ENCODE measurements around the gene MX2.

MX2 gene

DNA sequence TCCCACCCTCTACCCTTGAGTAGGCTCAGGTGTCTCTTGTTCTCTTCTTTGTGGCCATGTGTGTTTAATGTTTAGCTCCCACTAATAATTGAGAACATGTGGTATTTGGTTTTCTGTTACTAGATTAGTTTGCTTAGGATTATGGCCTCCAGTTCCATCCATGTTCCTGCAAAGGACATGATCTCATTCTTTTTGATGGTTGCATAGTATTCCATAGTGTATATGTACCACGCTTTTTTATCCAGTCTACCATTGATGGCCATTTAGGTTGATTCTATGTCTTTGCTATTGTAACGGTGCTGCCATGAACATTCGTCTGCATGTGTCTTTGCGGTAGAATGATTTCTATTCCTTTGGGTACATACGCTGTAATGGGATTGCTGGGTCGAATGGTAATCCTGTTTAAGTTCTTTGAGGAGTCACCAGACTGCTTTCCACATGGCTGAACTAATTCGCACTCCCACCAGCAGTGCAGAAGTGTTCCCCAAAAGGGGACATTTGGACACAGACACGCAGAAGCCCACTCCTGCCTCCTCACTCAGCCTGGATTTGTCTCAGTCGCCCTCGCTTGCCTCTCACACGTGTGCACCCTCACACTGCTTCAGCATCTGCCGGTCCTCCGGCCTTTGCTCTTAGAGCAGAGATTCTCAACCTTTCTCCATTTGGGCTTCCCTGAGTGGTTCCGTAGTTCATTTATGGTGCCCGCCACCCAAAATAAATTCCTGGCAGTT is 3.7 kb downstream of the MX2 start:
- H3K4me3 ChIP-seq (ENCODE audit: low read depth, low read length): no peak overlapping the region
- DNase-seq (ENCODE audit: low read depth): no peak

DNA sequence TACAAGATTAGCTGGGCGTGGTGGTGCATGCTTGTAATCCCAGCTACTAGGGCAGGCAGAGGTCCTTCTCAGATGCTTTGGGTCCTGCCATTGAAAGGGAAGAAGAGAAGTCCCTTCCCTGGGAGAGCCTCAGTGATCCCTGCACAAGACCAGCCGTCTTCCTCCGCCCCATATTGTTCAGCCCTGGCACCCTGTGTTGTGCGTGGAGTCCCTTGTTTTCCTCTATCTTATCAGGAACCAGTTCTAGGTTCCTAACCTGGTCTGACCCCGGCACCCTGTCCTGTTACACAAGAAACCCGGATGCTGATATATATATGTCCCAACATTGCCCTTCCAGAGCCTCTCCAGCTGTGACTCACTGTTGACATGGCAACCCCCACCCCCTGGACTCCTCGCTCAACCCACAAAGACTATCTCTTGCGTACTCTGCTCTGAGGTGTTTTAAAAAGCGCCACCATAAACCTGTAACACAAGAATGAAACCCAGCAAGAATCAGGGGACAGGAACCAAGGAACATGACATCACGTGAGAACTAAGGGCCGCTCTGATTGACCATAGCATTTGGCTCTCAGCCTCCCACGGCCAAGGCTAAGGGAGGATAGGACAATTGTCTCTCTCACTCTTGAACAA is 4.8 kb downstream of the MX2 start:
- DNase-seq (ENCODE audit: low read depth): no peak
- TF ChIP-seq, protein P1, sequence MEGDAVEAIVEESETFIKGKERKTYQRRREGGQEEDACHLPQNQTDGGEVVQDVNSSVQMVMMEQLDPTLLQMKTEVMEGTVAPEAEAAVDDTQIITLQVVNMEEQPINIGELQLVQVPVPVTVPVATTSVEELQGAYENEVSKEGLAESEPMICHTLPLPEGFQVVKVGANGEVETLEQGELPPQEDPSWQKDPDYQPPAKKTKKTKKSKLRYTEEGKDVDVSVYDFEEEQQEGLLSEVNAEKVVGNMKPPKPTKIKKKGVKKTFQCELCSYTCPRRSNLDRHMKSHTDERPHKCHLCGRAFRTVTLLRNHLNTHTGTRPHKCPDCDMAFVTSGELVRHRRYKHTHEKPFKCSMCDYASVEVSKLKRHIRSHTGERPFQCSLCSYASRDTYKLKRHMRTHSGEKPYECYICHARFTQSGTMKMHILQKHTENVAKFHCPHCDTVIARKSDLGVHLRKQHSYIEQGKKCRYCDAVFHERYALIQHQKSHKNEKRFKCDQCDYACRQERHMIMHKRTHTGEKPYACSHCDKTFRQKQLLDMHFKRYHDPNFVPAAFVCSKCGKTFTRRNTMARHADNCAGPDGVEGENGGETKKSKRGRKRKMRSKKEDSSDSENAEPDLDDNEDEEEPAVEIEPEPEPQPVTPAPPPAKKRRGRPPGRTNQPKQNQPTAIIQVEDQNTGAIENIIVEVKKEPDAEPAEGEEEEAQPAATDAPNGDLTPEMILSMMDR (IDR thresholded peaks at IDR 0.05; ENCODE audit: low read depth, low read length, missing control alignments): no peak
- peak overlapping the region; percentile 26; the same call in 1 of the 2 replicates for H3K4me3 ChIP-seq (ENCODE audit: low read depth, low read length)

More for the DNA sequence above, 3.7 kb downstream of the MX2 start:
- TF ChIP-seq, protein P1 (IDR thresholded peaks at IDR 0.05; ENCODE audit: low read depth, low read length, missing control alignments): no peak

DNA sequence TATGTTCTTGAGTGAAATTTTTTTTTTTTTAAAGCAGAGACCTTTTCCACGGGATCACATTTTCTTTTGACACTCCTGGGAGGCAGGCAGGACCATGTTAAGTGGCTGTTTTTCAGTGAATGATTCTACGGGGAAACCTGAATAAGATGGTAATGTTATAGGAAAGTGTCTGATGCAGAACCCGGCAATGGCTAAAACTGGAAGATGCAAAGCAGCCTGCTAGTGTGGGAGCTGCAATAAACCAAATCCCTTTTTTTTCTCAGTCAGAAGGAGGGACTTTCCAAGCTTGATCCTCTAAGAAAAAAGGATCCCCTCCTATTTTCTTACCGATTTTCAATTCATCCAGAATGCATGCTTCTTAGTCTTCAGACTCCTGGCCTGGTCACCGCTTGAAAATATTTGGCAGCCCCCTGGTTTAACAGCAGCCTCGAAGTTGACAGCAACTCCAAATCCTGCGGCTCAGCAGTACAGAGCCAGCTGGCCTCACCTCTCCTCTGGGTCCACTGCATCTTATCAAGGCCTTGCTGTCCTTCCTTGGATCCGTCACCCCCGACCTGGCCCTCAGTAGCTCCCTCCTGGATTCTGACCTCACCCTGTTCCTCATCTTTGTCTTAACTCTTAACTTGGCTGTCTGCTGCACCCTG is 5.6 kb downstream of the MX2 start:
- H3K4me3 ChIP-seq (ENCODE audit: low read depth, low read length): peak overlapping the region; percentile 26
- TF ChIP-seq, protein P1 (IDR thresholded peaks at IDR 0.05; ENCODE audit: low read depth, low read length, missing control alignments): no peak
- no peak for DNase-seq (ENCODE audit: low read depth)

DNA sequence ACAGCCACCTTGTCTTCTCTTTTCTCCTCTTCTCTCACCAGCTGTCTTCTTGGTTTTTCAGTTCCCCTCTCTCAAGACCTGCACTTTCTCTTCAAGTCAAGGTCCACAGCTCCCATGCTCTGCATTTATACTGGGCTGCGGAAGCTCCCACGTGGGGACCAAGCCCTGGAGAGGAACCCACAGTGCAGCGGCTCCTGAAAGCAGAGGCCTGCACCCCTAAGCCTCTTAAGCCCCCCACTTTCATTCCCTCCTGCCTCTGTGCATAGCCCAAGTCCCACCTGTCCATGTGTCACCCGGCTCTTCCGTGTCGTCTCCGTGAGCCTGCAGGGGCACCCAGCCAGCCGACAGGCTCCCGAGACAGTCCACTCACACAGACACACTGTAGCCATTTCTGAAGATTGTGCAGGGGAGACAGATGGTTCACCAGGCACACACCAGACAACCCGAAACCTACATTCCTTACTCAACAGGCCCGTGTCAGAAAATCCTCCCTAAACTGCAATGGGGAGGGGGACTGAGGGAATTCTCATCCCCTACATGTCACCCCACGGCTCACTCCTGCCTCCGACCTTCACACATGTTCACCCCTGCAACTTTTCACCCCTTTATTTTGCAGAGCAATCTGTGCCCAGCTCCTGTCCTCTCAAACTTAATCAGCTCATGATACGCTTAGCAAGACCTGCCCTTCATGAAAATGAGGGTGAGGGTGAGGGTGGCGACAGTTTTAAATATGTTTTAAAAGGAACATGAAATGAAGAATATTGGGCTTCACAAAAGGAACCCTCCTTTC is 6.3 kb downstream of the MX2 start:
- peak; percentile 81 for DNase-seq (ENCODE audit: low read depth)
- TF ChIP-seq, protein P1 (IDR thresholded peaks at IDR 0.05; ENCODE audit: low read depth, low read length, missing control alignments): no peak

DNA sequence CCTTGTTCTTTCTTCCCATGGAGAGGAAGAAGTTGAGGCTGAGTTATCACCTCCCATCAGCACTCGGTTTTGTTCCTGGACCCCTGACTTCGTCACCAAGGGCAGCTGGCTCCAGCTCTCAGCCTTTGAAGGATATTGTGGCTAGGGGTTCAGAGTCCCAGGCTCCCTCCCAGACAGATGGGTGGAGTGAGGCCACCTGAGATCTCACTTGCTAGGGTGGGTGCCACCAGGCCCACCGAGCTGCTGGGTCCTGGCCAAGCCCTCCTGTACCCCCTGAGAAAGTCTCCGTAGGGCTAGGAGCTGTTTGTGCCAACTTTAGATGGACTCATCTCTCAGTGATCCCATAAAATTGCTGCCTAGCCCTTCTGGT is 6.9 kb downstream of the MX2 start:
- H3K4me3 ChIP-seq (ENCODE audit: low read depth, low read length): peak overlapping the region; percentile 53; the same call in 1 of the 2 replicates
- DNase-seq (ENCODE audit: low read depth): no peak
- TF ChIP-seq, protein P1 (IDR thresholded peaks at IDR 0.05; ENCODE audit: low read depth, low read length, missing control alignments): no peak

More for the DNA sequence above, 6.3 kb downstream of the MX2 start:
- H3K4me3 ChIP-seq (ENCODE audit: low read depth, low read length): peak overlapping the region; percentile 26

DNA sequence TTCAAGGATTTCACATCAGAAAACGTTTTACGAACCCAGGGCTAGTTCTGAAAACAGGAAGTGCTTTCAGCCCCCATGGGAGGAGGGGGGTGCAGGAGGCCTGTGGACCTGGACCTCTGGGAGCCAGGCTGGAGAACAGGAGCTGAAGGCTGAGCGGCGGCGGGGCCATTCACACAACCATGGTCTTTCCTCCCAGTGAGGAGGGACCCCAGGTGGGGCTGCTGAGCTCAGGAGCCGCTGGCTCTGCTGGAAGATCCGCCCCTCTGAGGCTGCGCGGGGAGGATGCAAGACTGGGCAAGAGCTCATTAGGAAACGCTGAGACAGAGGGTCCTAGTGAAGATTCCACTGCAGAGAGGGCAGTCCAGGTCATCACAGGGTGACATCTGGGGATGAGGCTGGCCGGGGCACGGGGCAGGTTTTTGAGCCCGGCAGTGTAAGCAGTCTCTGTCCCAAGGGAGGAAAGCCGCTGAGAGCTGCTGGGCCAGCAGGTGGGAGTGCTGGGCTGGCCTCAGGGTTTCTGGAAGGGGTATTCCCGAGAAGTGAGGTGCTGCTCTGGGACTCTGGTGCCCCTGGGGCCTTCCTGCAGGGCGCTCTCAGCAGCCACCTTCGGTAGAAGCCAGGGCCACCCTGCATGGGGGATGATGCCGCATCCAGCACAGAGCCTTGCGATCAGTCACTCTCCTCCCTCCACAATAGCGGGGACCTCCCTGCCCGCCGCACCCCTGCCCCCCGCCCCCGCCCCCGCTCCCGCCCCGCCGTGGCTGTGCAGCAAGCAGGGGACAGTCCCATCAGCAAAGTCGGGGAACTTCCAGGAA is 7.5 kb downstream of the MX2 start:
- peak overlapping the region; percentile 53 for H3K4me3 ChIP-seq (ENCODE audit: low read depth, low read length)
- DNase-seq (ENCODE audit: low read depth): no peak
- TF ChIP-seq, protein P1 (IDR thresholded peaks at IDR 0.05; ENCODE audit: low read depth, low read length, missing control alignments): peak; percentile 25

Measured in GM12864 (cell line).